NCI-H1417 (cell line): ENCODE measurements around the gene TRPM4.

ENCODE experiments used
- DNase-seq, 3 experiments: peaks; one replicate each; lab custom pipeline; 2025; lab: John Stamatoyannopoulos, UW

Gene TRPM4

GRCh38 chr19:49231389-49231788 is 73.8 kb downstream of the TRPM4 start:
- DNase-seq = no peak

- DNase-seq = no peak
These were observed 74.2 kb downstream of the TRPM4 start for GRCh38 chr19:49231804-49232203.

- DNase-seq = no peak
These were observed 75.6 kb downstream of the TRPM4 start for GRCh38 chr19:49233163-49233562.

- DNase-seq = no peak
These were observed 84.2 kb downstream of the TRPM4 start for GRCh38 chr19:49241769-49242168.

GRCh38 chr19:49243129-49243528 is 85.5 kb downstream of the TRPM4 start:
- no peak for DNase-seq

GRCh38 chr19:49243726-49244125 is 86.1 kb downstream of the TRPM4 start:
- DNase-seq = no peak

GRCh38 chr19:49244256-49244655 is 86.7 kb downstream of the TRPM4 start:
- DNase-seq = no peak

GRCh38 chr19:49247676-49248075 is 90.1 kb downstream of the TRPM4 start:
- DNase-seq = no peak

- no peak for DNase-seq
These were observed 92.3 kb downstream of the TRPM4 start for GRCh38 chr19:49249933-49250332.

GRCh38 chr19:49255674-49256073 is 98.1 kb downstream of the TRPM4 start:
- DNase-seq = no peak

- no peak for DNase-seq
These were observed 99.1 kb downstream of the TRPM4 start for GRCh38 chr19:49256691-49257090.
